ENCODE measurements around the gene MTPN.

The MTPN gene

DNA sequence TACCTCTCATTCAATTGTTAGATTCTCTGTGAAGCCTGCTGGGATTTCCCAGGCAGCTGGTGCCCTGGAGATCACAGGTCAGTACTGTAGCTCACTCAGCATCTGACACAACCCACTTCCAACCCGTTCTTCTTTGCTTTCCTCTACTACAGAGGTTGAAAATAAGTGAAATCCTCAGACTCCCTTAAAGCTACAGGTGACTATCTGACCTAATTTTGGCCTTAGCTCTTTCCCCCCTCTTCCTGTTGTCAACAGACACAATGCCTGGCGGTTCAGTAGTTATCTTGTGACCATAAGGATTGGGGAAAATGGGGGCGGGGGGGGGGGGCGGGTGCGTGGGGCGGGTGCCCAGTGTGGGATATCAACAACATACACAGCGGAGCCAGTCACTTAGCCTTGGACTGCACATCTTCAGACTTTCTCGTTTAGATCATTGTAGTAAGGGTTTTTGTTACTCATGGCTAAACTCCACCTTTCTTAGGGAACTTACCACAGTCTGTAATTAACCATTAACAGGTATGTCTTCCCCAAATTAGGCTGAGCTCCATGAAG lies 37.8 kb downstream of the MTPN start:
- no peak for DNase-seq (ENCODE audit: low read depth)
- H3K4me3 ChIP-seq (ENCODE audit: low read depth, low read length): no peak overlapping the region
- TF ChIP-seq CTCF (IDR thresholded peaks at IDR 0.05; ENCODE audit: low read depth, low read length, missing control alignments): no peak

GRCh38 chr7:135938563-135938962 lies 38.6 kb downstream of the MTPN start:
- no peak overlapping the region for H3K4me3 ChIP-seq (ENCODE audit: low read depth, low read length)
- TF ChIP-seq CTCF (IDR thresholded peaks at IDR 0.05; ENCODE audit: low read depth, low read length, missing control alignments): no peak

GRCh38 chr7:135938086-135938485 lies 39.1 kb downstream of the MTPN start:
- H3K4me3 ChIP-seq (ENCODE audit: low read depth, low read length): no peak overlapping the region
- TF ChIP-seq CTCF (IDR thresholded peaks at IDR 0.05; ENCODE audit: low read depth, low read length, missing control alignments): no peak
- DNase-seq (ENCODE audit: low read depth): no peak

More at GRCh38 chr7:135938563-135938962, 38.6 kb downstream of the MTPN start:
- peak; percentile 16 for DNase-seq (ENCODE audit: low read depth)

GRCh38 chr7:135936497-135937217 lies 40.5 kb downstream of the MTPN start:
- no peak overlapping the region for H3K4me3 ChIP-seq (ENCODE audit: low read depth, low read length)
- no peak for TF ChIP-seq CTCF (IDR thresholded peaks at IDR 0.05; ENCODE audit: low read depth, low read length, missing control alignments)

DNA sequence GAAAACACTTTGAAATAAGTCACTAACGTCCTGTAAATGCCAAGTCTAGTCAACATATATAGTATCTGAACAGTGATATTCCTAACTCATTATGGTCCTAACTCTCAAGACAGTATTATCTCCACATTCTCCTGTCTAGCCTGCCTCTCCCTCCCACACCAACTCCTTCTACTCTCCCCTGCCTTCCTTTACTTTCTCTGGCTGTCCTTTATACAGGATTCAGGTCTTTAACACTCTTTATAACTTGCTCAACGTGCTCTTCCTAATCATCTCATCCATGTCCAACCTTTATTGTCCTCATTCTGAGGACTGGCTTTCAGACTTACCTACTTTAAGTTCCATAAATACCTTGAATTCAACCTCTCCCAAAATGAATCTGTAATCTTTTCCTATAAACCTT lies 42.5 kb downstream of the MTPN start:
- DNase-seq (ENCODE audit: low read depth): no peak
- TF ChIP-seq CTCF (IDR thresholded peaks at IDR 0.05; ENCODE audit: low read depth, low read length, missing control alignments): no peak
- no peak overlapping the region for H3K4me3 ChIP-seq (ENCODE audit: low read depth, low read length)

More at GRCh38 chr7:135936497-135937217, 40.5 kb downstream of the MTPN start:
- DNase-seq (ENCODE audit: low read depth): no peak

DNA sequence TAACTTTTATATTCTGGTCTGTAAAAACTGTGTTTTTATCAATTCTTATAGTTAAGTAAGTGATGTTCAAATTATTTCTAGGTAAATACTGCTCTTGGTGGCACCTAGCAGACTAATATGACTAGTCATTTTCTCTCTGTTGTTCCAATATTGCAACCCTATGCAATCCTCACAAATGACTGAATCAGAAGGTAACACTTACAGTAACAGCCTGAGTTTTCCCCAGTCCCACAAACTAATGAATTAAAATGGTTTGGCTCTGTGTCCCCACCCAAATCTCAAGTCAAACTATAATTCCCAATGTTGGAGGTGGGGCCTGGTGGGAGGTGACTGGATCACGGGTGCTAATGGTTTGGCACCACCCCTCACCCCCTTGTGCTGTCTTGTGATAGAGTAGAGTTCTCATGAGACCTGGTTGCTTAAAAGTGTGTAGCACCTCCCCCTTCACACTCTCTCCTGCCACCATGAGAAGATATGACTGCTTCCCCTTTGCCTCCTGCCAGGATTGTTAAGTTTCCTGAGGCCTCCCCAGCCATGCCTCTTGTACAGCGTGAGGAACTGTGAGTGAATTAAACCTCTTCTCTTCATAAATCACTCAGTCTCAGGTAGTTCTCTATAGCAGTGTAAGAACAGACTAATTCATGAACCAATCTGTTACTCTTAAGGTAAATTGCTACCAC lies 43.5 kb downstream of the MTPN start:
- H3K4me3 ChIP-seq (ENCODE audit: low read depth, low read length): no peak overlapping the region
- DNase-seq (ENCODE audit: low read depth): no peak
- no peak for TF ChIP-seq CTCF (IDR thresholded peaks at IDR 0.05; ENCODE audit: low read depth, low read length, missing control alignments)
